Endothelial cell of umbilical vein (primary cell): Measurements from ENCODE around the gene SECTM1. TPM values are rescaled to one million over a fixed set of nuclear protein-coding genes. Genes with fewer than 3 reads are reported as not detected.
"Not testable (repeated sequence)": the region's sequence is repeated elsewhere in the genome, so short reads cannot be mapped to it uniquely, and the experiment has no call there.

Source experiments
- BruUV-seq: library from RNA; stranded (reverse); fragments of 400-500 nt; replicated peaks from 2 replicates; lab custom pipeline; 2021; lab: Mats Ljungman, UMichigan
- CTCF ChIA-PET: fragments of 300-600, 350-600 bp; sonication (Branson Sonifier 250); formaldehyde crosslinking; loops from one replicate; lab custom pipeline; 2021; ENCODE audit warnings: antibody characterized with exemption, inconsistent platforms; lab: Charles Lee
- POLR2A ChIA-PET: fragments of 300-600, 350-600 bp; sonication (Branson Sonifier 250); formaldehyde crosslinking; loops from one replicate; lab custom pipeline; 2021; ENCODE audit warnings: antibody characterized with exemption, inconsistent platforms; lab: Charles Lee
- DNase-seq: peaks from one replicate; pipeline ENCODE4 v3.0.0-alpha.2; 2011; ENCODE audit warnings: low read depth, low spot score
- FAIRE-seq: peaks from 2 replicates; lab custom pipeline; 2011; peaks lifted over from hg19 to GRCh38; lab: Jason Lieb, UNC
- H2AFZ ChIP-seq: 2 replicates; pipeline ENCODE4 v1.6.0; 2012; ENCODE audit warnings: low read depth, low read length, control low read depth, inconsistent platforms
- H3K27ac ChIP-seq: 2 replicates; pipeline ENCODE4 v1.5.1; 2011; ENCODE audit warnings: low read depth, mild to moderate bottlenecking, control low read depth, low read length, moderate library complexity; ENCODE audit not compliant: insufficient read depth
- H3K27me3 ChIP-seq, 2 experiments: 2 replicates each; pipeline versions ENCODE4 v1.6.0 to v1.6.1; 2011; ENCODE audit warnings: low read length in 2 of 2, mixed read lengths in 1 of 2; ENCODE audit not compliant: control insufficient read depth in 2 of 2, insufficient read depth in 2 of 2
- H3K36me3 ChIP-seq, 2 experiments: 2 replicates in 1 of 2; 3 replicates in 1 of 2; pipeline ENCODE4 v1.5.1; 2011; ENCODE audit warnings: low read length in 2 of 2, mild to moderate bottlenecking in 1 of 2, moderate library complexity in 1 of 2; ENCODE audit not compliant: control insufficient read depth in 2 of 2, insufficient read depth in 2 of 2; ENCODE audit errors: extremely low read depth in 1 of 2
- H3K4me1 ChIP-seq: 3 replicates; pipeline ENCODE4 v1.5.1; 2011; ENCODE audit warnings: mild to moderate bottlenecking, low read length; ENCODE audit not compliant: control insufficient read depth, insufficient read depth; ENCODE audit errors: extremely low read depth
- H3K4me2 ChIP-seq: 2 replicates; pipeline ENCODE4 v1.6.1; 2011; ENCODE audit warnings: low read length, control low read depth, mixed read lengths; ENCODE audit not compliant: insufficient read depth
- H3K4me3 ChIP-seq, 3 experiments: fragments of 200-600 bp in 1 of 3; sonication (generic), shearing (Covaris generic) in 1 of 3; replicated peaks in 1 of 3; 2 replicates each; pipeline ENCODE4 v1.5.1; 2011 to 2016; ENCODE audit warnings: control low read depth in 3 of 3, low read length in 3 of 3, mild to moderate bottlenecking in 2 of 3, inconsistent platforms in 1 of 3, low read depth in 1 of 3, moderate library complexity in 1 of 3; ENCODE audit not compliant: insufficient read depth in 1 of 3
- H3K79me2 ChIP-seq: 2 replicates; pipeline ENCODE4 v1.6.0; 2012; ENCODE audit warnings: low read length, inconsistent platforms; ENCODE audit not compliant: control insufficient read depth, insufficient read depth
- H3K9ac ChIP-seq: replicated peaks from 2 replicates; pipeline ENCODE3; 2011; ENCODE audit warnings: low read length, control low read depth; ENCODE audit not compliant: insufficient read depth; ENCODE audit errors: extremely low read depth
- H3K9me1 ChIP-seq: replicated peaks from 3 replicates; pipeline ENCODE4 v1.6.0; 2011; ENCODE audit warnings: mild to moderate bottlenecking, low read length; ENCODE audit not compliant: control insufficient read depth, insufficient read depth; ENCODE audit errors: extremely low read depth
- H3K9me3 ChIP-seq: replicated peaks from 2 replicates; pipeline ENCODE4 v1.5.1; 2012; ENCODE audit warnings: low read length, inconsistent platforms; ENCODE audit not compliant: control insufficient read depth, insufficient read depth
- H4K20me1 ChIP-seq: replicated peaks from 2 replicates; pipeline ENCODE3; 2011; ENCODE audit warnings: mild to moderate bottlenecking, low read length; ENCODE audit not compliant: control insufficient read depth, insufficient read depth; ENCODE audit errors: extremely low read depth
- EZH2 ChIP-seq: IDR thresholded peaks from 2 replicates; pipeline ENCODE4 v1.6.1; 2012; ENCODE audit warnings: borderline replicate concordance, low read depth, mild to moderate bottlenecking, moderate library complexity, low read length, inconsistent platforms; ENCODE audit not compliant: severe bottlenecking
- FOS ChIP-seq: IDR thresholded peaks from 2 replicates; pipeline ENCODE4 v1.6.1; 2011; ENCODE audit warnings: mild to moderate bottlenecking, low read length, moderate library complexity, borderline replicate concordance; ENCODE audit not compliant: insufficient read depth
- GATA2 ChIP-seq: IDR thresholded peaks from 2 replicates; pipeline ENCODE4 v1.7.0; 2011; ENCODE audit warnings: low read depth, mild to moderate bottlenecking, moderate library complexity, mixed read lengths, low read length; ENCODE audit not compliant: insufficient read length, insufficient read depth
- JUN ChIP-seq: IDR thresholded peaks from 2 replicates; pipeline ENCODE4 v1.6.1; 2011; ENCODE audit warnings: borderline replicate concordance, low read depth; ENCODE audit not compliant: insufficient read length, insufficient read depth
- MYC ChIP-seq: IDR thresholded peaks from one replicate; pipeline ENCODE4 v1.6.1; 2011; ENCODE audit warnings: mild to moderate bottlenecking, low read depth, low read length
- POLR2A ChIP-seq: IDR thresholded peaks from 2 replicates; pipeline ENCODE4 v1.6.1; 2012; ENCODE audit warnings: low read depth, mild to moderate bottlenecking, control low read depth, low read length
- POLR2AphosphoS5 ChIP-seq: IDR thresholded peaks from 2 replicates; pipeline ENCODE4 v1.6.1; 2012; ENCODE audit warnings: low read depth, mild to moderate bottlenecking, control low read depth, low read length, moderate library complexity; ENCODE audit not compliant: insufficient read depth
- dilution Hi-C: fragments of 300-500 bp; cut with MboI; formaldehyde crosslinking; loops from one replicate; pipeline ENCODE4 v1.15.0; 2019; ENCODE audit warnings: low sequenced_read_pairs; ENCODE audit not compliant: extremely low pct_ligation_motif_present
- intact Hi-C: fragments of 100-400 bp; cut with micrococcal nuclease; formaldehyde crosslinking; loops from one replicate; pipeline ENCODE4 v1.10.0; 2022
- polyA plus RNA-seq, 4 experiments: library from polyadenylated mRNA; depleted of rRNA in 3 of 4; stranded (reverse) in 3 of 4; unstranded in 1 of 4; fragments of >200 nt; gene quantifications; 2 replicates each; pipeline versions ENCODE4 v1.2.1 to v1.2.3, GENCODE V29; 2011 to 2012; ENCODE audit warnings: missing spikeins in 1 of 4
- total RNA-seq: library from RNA; stranded (reverse); gene quantifications from 2 replicates; pipeline ENCODE4 v1.2.3, GENCODE V29; 2021
- TF ChIP-seq, protein P1 (sequence below), 2 donors: IDR thresholded peaks; 1 replicate in 1 of 2; 2 replicates in 1 of 2; pipeline ENCODE4 v1.5.1; 2011; ENCODE audit warnings: low read length in 2 of 2, mild to moderate bottlenecking in 2 of 2, moderate library complexity in 2 of 2, control low read depth in 1 of 2, inconsistent platforms in 1 of 2, low read depth in 1 of 2; ENCODE audit not compliant: insufficient read depth in 1 of 2; ENCODE audit errors: extremely low read depth in 1 of 2
- TF ChIP-seq, protein P2 (sequence below): IDR thresholded peaks from 2 replicates; pipeline ENCODE4 v1.6.1; 2011; ENCODE audit not compliant: insufficient read depth, insufficient read length

The SECTM1 gene
- total and polyA plus RNA-seq, 2 donors (not counting 3 experiments of a cell fraction or from before 2014, with no cell fraction given) = 1.9 to 2.3 TPM

DNA sequence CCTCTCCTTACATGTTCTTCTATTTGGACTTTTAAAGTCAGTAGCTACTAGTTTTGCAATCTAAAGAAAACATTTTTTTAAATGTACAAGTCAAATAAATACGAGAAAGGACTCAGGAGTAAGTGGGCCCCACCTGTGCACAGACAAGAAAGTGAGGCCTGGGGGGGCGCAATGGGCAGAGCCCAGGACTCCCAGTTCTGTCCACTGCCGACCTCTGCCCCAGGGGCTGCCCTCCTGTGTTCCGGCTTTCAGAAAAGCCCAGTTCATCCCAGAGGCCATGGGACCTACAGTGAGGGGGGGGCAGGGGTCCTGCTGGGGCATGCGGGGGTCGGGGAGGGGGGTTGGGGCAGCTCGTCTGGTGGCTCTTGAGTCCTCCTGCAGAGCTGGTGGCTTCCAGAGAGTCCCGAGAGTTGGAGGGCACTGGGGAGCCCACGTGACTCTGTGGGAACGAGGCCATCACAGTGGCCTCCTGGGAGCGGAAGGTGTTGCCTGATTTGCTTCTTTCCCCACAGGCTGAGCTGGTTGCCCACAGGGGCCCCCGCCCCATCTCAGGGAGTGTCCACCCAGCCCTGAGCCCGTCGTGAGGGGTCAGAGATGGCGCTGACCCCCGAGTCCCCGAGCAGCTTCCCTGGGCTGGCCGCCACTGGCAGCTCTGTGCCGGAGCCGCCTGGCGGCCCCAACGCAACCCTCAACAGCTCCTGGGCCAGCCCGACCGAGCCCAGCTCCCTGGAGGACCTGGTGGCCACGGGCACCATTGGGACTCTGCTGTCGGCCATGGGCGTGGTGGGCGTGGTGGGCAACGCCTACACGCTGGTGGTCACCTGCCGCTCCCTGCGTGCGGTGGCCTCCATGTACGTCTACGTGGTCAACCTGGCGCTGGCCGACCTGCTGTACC is 40.4 kb upstream of the SECTM1 start:
- no peak for TF ChIP-seq EZH2
- TF ChIP-seq POLR2AphosphoS5 = no peak
- TF ChIP-seq, protein P1, sequence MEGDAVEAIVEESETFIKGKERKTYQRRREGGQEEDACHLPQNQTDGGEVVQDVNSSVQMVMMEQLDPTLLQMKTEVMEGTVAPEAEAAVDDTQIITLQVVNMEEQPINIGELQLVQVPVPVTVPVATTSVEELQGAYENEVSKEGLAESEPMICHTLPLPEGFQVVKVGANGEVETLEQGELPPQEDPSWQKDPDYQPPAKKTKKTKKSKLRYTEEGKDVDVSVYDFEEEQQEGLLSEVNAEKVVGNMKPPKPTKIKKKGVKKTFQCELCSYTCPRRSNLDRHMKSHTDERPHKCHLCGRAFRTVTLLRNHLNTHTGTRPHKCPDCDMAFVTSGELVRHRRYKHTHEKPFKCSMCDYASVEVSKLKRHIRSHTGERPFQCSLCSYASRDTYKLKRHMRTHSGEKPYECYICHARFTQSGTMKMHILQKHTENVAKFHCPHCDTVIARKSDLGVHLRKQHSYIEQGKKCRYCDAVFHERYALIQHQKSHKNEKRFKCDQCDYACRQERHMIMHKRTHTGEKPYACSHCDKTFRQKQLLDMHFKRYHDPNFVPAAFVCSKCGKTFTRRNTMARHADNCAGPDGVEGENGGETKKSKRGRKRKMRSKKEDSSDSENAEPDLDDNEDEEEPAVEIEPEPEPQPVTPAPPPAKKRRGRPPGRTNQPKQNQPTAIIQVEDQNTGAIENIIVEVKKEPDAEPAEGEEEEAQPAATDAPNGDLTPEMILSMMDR (IDR thresholded peaks at IDR 0.05; ENCODE audit: extremely low read depth in 1 of 2, insufficient read depth in 1 of 2, low read depth in 1 of 2, low read length in 2 of 2) = no peak
- TF ChIP-seq GATA2 = no peak
- no peak for TF ChIP-seq JUN
- TF ChIP-seq, protein P2, sequence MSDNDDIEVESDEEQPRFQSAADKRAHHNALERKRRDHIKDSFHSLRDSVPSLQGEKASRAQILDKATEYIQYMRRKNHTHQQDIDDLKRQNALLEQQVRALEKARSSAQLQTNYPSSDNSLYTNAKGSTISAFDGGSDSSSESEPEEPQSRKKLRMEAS = no peak
- TF ChIP-seq FOS = no peak
- no peak for TF ChIP-seq POLR2A
- no peak for TF ChIP-seq MYC
- no peaks in the 10 kb centered on the region for H4K20me1 ChIP-seq

DNA sequence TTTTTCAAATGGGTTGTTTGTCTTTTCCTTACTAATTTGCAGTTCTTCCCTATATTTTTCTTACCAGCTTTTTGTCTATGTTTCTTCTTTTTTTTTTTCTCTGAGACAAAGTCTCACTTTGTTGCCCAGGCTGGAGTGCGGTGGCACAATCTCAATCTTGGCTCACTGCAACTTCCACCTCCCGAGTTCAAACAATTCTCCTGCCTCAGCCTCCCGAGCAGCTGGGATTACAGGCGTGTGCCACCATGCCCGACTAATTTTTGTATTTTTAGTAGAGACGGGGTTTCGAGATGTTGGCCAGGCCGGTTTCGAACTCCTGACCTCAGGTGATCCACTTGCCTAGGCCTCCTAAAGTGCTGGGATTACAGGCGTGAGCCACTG is 39.5 kb upstream of the SECTM1 start:
- H3K4me2 ChIP-seq, H3K36me3 ChIP-seq, intact Hi-C loops, H3K27ac ChIP-seq, H3K79me2 ChIP-seq, FAIRE-seq, H2AFZ ChIP-seq, H3K4me3 ChIP-seq, H3K9me1 ChIP-seq, H3K9ac ChIP-seq, POLR2A ChIA-PET, BruUV-seq, H4K20me1 ChIP-seq, H3K9me3 ChIP-seq, H3K4me1 ChIP-seq, dilution Hi-C loops, DNase-seq: not testable (repeated sequence)
- H3K27me3 ChIP-seq = peaks cover 31 to 33% of the 10 kb centered on the region in 2 experiments
- CTCF ChIA-PET = interaction anchor here (0.9 kb wide), 1 partner anchor 11 kb away, joined by 4 read pairs; no protein-coding TSS in a partner anchor

More for the DNA sequence above, 40.4 kb upstream of the SECTM1 start:
- no peaks in the 10 kb centered on the region for H3K4me1 ChIP-seq
- no peaks in the 10 kb centered on the region for H3K9me3 ChIP-seq
- intact Hi-C loops = no loop called here
- H3K27me3 ChIP-seq = peaks cover 31 to 33% of the 10 kb centered on the region in 2 experiments
- ChIA-PET CTCF (no interaction called here), POLR2A (interaction anchor here (0.7 kb wide), 1 partner anchor 162 kb away, joined by 5 read pairs; no protein-coding TSS in a partner anchor)
- DNase-seq = no peak
- no peak overlapping the region for H3K4me3 ChIP-seq
- BruUV-seq = no TSS peak
- dilution Hi-C loops = no loop called here
- H3K9ac ChIP-seq = no peak overlapping the region
- no peak overlapping the region for H3K4me2 ChIP-seq
- no peaks in the 10 kb centered on the region for H3K9me1 ChIP-seq
- no peak overlapping the region for H3K27ac ChIP-seq
- H3K79me2 ChIP-seq = no peaks in the 10 kb centered on the region
- H2AFZ ChIP-seq = no peak overlapping the region
- H3K36me3 ChIP-seq = no peaks in the 10 kb centered on the region
- FAIRE-seq = no peak
